ENCODE data around the gene CD3E.

Gene CD3E

DNA sequence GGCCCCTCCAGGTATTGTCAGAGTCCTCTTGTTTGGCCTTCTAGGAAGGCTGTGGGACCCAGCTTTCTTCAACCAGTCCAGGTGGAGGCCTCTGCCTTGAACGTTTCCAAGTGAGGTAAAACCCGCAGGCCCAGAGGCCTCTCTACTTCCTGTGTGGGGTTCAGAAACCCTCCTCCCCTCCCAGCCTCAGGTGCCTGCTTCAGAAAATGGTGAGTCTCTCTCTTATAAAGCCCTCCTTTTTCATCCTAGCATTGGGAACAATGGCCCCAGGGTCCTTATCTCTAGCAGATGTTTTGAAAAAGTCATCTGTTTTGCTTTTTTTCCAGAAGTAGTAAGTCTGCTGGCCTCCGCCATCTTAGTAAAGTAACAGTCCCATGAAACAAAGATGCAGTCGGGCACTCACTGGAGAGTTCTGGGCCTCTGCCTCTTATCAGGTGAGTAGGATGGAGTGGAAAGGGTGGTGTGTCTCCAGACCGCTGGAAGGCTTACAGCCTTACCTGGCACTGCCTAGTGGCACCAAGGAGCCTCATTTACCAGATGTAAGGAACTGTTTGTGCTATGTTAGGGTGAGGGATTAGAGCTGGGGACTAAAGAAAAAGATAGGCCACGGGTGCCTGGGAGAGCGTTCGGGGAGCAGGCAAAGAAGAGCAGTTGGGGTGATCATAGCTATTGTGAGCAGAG is at the start of gene CD3E:
Gene CD3E (plus strand): TSS at position 163 of the 681 bp plus-strand sequence. CDS start 223 bp downstream, at position 386.
- no peak for DNase-seq

DNA sequence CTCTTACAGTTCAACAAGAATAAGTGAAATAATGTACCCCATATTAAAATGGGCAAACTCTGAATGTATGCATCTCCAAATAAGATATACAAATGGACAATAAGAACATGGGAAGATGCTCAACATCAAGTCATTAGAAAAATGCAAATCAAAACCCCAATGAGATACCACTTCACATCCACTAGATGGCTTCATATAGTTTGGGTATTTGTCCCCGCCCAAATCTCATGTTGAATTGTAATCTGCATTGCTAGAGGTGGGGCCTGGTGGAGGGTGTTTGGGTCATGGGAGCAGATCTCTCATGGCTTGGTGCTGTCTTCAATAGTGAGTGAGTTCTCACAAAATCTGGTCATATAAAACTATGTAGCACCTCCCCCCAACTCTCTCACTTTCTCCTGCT is 46.1 kb upstream of the CD3E start:
- no peak for DNase-seq

DNA sequence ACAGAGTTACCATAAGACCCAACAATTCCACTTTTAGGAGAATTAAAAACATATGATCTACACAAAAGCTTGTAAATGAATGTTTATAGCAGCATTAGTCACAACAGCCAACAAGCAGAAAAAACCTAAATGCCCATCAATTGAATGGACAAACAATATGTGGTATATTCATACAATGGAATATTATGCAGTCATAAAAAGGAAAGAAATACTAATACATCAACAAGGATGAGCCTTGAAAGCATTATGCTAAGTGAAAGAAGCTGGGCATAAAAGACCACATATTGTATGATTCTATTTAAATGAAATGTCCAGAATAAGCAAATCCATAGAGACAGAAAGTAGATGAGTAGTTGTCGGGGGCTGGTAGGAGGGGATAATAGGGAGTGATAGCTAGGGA is 45.4 kb upstream of the CD3E start:
- DNase-seq: no peak

DNA sequence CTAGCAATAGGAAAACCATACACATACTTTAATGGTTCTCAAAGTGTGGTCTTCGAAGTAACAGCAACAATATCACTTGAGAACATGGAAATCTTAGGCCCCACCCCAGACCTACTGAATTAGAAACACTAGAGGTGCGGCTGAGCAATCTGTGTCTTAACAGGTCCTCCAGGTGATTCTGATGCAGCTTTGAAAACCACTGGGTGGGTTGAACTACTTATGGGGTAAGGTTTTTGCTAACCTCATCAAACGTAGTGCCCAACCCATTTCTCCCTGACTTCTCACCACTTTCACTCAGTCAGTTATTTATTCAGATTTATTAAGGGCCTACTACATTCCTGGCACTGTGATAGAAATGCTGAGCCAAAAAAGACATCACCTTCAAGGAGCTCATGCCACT is 44.2 kb upstream of the CD3E start:
- DNase-seq: no peak

DNA sequence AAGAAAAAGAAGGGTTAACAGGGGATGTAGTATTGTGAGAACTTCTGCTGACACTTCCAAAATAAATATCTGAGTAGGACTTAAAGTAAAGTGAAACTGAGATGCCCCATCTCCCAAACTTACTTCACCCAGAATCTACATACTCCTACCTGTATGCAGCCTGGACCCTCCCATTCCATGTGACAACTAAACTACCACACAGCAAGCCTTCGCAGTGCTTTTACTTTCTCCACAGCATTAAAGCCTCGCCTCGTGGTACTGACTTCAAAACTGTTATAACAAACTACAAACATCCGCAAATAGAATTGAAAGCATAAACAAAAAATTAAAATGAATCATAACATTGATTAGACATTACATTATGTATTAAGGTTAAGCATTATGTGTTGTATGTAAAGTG is 41.4 kb upstream of the CD3E start:
- no peak for DNase-seq

DNA sequence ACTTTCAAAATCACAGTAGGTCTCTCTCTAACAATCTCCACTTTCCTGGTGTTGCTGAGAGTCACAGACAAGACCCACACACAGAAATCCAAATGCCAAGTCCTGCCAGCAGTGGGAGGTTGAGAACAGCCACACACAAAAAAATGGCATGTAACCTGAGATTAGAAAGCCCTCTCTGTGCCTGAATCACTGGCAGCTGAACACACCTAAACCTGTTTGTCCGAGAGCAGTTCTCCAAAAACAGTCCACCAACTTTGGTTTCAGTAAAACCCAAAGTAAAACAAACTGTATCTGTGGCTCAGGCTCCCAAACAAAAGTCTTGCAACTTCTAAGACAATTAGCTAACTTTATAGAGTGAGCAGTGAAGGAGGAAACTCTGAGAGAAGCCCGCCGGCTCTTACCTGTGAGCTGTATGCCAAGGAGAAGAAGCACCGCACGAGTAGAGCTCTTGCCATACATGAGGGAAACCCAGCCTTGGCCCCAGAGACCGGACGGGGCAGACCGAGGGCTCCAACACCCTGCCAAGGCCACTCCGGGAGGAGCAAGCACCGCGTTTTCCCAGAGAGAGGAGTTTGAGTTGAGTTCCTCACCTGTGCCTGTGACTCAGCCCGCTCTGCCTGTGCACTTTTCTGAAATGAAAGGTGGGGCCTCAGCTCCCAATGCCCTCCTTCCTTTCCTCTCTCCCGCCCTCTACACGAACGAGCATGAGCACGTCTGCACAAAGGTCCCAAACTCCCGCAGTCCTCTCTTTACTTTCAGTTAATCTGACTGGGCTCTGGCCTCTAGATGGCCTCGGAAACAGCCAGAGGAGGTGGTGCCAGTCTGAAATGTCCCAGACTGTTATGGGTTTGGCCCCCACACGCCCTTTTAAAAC is 40.6 kb upstream of the CD3E start, which contains the start of gene MPZL2:
Gene MPZL2 (minus strand): TSS at position 603 of the 874 bp plus-strand sequence. CDS start 144 bp downstream, at position 459.
- DNase-seq: peak; percentile 53

DNA sequence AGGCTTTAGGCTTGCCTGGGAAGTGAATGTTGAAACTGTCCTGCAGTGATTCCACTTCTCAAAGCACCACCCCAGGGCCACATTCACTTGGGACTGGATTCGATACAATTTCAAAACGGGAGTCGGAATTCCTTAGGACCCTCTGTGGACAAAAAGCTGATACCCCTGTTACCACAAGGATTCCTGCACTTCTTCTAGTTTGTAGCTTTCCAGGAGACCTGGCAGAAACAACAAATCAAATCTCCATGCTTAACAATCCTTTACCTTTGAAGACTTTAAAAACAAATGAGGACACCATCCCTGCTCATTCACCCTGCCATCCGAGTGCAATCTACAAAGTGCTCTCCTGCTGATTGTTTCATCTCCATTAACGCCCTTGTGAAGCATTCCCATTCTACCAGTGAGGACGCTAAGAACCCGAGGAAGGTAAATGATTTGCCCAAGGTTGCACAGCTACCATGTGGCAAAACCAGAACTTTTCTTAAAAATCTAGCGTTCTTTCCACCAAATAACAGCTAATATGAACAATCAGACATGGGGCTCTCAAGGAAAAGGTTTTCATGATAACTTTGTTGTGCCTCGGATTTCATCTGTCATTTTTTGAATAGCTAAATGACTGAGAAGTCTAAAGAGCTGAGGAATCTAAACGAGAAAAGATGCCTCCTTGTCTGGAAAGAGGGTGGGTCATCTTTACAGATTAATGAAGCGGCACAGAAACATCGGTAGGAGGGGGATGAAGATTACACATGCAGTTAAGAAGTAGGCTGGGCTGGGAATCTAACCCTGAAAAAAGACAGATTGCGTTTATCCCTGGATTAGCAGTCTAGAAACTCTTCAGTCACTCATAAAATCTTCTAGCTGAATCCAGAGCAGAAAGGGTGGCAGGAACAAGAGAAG is 39.7 kb upstream of the CD3E start:
- DNase-seq: no peak

DNA sequence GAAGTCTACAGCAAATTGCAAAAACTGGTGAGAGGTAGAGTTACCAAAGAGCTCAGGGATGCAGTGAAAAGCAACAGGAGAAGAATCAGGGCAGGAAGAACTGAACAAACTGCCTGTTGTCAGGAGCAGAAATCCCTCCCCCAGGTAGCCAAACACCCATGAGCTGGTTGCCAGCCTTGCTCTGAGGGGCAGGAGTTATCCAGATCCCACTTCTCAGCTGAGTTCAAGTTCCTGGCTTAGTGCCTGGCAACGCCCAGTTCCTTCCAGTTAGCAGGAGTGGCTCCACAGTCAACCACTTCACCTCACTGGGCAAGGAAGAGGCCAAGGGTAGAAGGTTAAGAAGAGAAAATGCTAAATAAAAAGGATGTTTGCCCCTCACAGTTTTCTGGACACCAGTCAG is 38.6 kb upstream of the CD3E start:
- no peak for DNase-seq

DNA sequence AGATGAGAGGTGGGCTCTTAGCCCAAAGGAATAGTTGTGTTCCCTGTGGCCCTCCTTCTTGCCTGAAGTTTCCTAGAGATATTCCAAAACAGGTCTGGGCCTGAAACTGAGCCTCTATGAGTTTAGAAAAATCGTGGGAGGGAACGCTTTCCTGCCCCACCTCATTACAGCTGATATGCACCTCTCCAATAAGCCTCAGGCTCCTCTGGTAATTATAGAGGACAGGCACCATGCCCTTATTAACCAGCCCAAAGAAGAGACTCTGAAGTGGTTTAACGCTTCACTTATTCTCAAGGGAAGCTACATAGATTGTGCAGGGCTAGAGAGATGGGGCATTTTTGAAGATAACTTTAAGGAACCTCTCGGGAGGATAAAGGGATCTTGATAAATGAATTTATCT is 37.0 kb upstream of the CD3E start:
- DNase-seq: peak; percentile 27

DNA sequence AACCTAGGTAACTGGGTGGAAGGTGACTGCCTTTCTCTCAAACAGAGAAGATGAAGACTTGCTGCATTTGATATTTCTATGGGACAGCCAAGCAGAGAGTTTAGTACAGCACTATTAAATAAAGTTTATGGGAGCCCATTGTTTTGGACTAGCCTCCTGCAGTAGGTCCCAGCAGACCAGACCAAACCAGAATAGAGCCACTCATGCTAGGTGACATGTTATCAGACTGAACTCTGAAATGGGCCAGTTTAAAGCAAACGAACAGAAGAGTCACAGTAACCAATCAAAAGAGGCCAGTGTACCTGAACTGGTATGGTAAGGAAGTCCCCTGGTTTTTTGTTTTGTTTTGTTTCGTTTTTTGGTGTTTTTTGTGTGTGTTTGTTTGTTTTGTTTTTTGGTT is 32.5 kb upstream of the CD3E start:
- DNase-seq: no peak

DNA sequence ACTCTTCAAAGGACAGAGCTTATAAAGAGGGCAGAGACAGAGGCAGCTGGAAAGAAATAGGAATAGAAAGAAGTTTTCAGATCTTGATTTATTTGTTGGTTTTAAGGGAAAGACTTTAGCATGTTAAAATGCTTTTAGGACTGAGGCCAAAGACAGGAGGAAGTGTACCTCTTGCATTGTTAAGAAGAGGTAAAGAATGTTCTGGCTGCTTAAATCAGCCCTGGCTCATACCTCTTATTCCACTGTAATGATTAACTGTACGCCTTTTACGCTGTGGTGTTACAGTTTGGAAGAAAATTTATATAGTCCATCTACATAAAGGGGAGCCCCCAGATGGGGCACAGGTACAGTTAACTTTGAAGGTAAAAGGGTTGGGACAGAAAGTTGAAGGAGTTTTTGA is 30.3 kb upstream of the CD3E start:
- no peak for DNase-seq

DNA sequence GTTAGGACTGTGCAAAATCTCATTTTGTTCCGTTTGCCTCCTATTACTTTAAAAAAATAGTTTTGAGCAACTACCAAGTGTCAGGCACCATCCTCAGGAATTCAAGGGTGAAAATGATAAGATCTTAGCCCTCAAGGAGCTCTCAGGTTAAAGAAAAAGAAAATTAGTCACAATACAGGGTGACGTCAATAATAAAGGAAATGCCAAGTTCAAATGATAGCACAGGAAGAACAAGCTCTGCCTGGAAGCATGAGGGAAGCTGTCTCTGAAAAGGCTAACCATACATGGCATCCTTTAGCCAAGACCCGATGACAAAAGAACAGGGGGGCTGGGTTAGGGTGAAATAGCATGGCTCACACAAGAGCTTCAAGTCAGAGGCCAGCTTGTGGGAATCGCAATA is 29.4 kb upstream of the CD3E start:
- no peak for DNase-seq

DNA sequence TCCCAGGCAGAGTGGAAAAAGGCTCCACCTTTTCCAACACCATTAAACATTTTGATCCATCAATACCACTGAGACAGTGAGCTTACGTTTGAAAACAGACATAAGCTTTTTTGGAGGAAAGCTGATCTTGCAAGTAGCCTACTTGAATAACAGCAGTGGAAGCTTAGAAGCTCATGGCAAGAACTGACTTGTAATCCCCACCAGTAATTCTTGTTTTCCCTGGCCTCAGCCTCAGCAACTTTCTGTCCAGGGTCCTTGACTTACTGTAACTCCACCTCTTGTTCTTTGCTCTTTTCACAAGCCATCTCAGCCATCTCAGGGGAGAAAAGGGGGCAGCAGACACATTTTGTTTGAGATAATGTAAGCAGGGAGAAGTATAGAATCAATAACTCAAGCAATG is 28.1 kb upstream of the CD3E start:
- no peak for DNase-seq

DNA sequence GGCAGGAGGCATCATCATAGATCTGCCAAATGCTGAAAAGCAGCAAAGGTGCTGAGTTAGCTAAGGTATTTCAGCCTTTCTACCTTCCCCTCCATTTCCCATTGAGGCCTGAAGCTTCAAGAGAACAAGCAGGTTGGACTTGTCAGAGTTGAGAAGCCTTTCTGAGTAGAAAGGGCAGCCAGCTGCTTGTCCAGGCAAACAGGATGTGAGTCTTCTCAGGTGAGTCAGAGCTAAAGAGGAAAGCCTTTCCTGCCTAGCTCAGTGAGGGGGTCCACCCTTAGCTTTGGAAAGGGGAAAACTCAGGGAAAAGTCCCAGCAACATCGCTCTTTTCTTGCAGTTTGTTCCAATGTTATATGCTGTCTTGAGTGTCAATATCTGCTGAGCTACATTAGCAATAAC is 27.2 kb upstream of the CD3E start:
- no peak for DNase-seq

DNA sequence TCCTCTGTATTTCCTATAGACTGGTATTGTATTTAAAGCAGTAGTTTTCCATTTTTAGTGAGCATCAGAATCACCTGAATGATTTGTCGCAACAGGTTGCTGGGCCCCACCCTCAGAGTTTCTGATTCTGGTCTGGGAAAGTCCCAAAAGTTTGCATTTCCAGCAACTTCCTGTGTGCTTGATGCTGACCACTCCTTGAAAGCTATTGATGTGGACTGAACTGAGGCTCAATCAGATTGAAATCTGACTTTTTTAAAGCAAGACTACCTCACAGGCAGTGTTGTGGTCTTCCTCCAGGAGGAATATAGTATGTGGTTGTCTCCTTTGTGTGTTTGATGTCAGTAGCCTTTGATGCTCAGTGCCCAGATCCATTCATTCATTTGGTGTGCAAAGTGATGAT is 23.2 kb upstream of the CD3E start:
- DNase-seq: no peak

DNA sequence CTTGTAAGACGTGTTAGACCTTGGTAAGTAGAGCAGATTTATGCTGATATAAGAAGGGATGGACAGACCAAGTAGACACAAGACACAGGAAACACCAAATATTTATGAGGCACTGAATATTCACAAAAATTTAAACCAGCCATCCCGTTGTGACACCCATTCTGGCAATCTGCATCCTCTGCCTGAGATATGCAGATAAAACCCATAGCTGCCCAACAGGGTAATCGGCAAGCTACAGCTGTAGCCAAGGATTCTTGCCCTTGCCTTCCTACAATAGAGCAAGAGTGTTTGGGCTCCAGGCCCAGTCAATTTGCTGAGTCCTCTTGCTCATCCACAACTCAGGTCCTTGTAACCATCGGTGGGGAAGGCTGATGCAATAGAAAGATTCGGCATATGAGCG is 21.9 kb upstream of the CD3E start:
- DNase-seq: no peak

DNA sequence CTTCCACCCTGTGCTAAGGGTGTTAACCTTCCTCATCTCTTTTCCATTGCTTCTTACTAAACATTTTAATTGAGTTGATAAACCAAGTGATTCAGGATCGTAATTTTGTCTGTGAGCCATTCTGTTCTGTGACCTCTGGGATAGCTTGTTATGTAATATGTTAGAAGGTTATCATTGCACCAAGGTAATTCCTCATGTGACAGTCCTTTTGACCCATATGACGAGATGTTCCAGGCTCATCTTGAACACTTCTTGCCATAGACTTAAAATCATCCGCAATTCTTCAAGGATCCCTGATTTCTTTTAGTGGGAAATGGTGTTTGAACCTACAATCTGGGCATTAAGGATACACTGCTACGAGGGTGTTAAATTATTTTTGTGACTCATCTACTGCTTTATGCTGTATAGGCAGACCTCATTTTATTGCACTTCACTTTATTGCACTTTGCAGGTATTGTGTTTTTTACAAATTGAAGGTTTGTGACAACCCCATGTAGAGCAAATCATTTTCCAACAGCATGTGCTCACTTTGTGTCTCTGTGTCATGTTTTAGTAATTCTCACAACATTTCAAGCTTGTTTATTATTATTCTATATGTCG is 21.4 kb upstream of the CD3E start:
- no peak for DNase-seq

DNA sequence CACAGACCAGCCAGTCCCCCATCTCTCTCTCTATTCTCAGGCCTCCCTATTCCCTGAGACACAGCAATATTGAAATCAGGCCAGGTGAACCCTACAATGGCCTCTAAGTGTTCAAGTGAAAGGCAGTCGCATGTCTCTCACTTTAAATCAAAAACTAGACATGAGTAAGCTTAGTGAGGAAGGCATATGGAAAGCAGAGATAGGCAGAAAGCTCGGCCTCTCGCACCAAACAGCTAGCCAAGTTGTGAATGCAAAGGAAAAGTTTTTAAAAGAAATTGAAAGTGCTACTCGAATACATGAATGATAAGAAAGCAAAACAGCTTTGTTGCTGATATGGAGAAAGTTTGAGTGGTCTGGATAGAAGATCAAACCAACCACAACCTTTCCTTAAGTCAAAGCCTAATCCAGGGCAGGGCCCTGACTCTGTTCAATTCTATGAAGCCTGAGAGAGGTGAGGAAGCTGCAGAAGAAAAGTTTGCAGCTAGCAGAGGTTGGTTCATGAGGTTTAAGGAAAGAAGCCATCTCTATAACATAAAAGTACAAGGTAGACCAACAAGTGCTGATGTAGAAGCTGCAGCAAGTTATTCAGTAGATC is 20.7 kb upstream of the CD3E start:
- DNase-seq: no peak

DNA sequence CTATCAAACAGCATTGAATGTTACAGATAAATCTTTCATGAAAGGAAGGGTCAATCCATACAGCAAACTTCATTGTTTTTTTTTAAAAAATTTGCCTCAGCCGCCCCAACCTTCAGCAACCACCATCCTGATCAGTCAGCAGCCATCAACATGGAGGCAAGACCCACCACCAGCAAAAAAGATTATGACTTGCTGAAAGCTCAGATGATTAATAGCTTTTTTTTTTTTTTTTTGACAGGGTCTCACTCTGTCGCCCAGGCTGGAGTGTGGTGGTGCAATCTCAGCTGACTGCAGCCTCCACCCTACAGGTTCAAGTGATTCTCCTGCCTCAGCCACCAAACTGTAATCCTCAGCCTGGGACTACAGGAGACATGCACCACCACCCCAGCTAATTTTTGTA is 18.0 kb upstream of the CD3E start:
- no peak for DNase-seq

DNA sequence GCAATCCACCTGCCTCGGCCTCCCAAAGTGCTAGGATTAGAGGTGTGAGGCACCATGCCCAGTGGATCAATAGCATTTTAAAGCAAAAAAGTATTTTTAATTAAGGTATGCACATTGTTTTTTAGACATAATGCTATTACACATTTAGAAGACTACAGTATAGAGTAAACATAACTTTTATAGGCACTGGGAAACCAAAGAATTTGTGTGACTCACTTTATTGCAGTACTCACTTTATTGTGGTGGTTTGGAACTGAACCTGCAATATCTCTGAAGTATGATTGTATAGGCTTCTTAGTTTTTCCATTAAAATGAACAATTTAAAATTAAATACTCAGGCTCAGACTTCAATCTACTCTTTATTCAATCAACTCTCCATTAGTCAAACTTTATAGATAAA is 17.5 kb upstream of the CD3E start:
- DNase-seq: no peak

DNA sequence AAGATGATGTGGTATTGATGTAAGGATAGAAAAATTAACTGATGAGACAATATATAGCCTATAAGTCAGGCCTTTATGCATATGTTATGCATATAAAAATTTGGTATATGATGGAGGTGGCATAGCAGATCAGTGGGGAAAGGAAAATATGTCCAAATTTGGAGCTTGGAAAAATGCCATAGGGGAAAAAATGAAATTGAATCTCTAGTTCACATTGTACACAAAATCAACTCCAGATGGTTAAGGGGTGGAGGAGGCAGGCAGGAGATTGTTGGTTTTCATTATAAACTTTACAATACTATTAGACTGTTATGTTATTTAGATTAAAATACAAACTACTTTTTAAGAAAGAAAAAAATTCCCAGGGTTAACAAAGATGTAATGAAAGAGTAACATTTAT is 15.1 kb upstream of the CD3E start:
- no peak for DNase-seq

DNA sequence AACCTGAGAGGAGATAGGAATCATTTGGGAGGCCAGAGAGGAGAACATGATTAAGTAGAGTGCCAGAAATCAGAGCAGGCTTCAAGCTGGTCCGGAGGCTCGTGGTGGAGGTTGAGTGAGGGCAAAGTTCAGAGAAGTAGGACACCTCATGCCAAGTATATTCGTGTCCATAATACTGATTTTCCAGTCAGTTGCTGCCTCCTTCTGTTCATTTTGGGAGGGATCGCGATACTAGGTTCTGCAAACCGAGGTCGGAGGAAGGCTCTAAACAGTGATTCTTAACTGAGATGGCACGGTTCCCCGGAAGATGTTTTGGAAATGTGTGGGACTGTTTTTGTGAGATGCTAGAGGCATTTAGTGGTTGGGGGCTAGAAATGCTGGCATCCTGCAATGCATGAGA is 13.6 kb upstream of the CD3E start:
- DNase-seq: peak; percentile 14
